Measurements from ENCODE around the gene TRIM34.
"Not testable (repeated sequence)": the region's sequence is repeated elsewhere in the genome, so short reads cannot be mapped to it uniquely, and the experiment has no call there.

GRCh38 chr11:5584458-5584857 is 40.3 kb upstream of the TRIM34 start:
- TF ChIP-seq CTCF, POLR2A (IDR thresholded peaks at IDR 0.05): not testable (repeated sequence)
